Astrocyte (in vitro differentiated cells and primary cell): ENCODE results near the gene BANF2. TPM values are rescaled to one million over a fixed set of nuclear protein-coding genes. Genes with fewer than 3 reads are reported as not detected.
"Not testable (repeated sequence)": the region's sequence is repeated elsewhere in the genome, so short reads cannot be mapped to it uniquely, and the experiment has no call there.

ENCODE experiments used
- DNase-seq: peaks from one replicate; pipeline ENCODE4 v3.0.0-alpha.2; 2010; ENCODE audit warnings: low read depth
- FAIRE-seq: peaks from 2 replicates; lab custom pipeline; 2011; peaks lifted over from hg19 to GRCh38; lab: Jason Lieb, UNC
- H2AFZ ChIP-seq: 2 replicates; pipeline ENCODE4 v1.6.0; 2012; ENCODE audit warnings: low read depth, low read length, inconsistent platforms
- H3K27ac ChIP-seq: 2 replicates; pipeline ENCODE4 v1.5.1; 2011; ENCODE audit warnings: low read depth, low read length, inconsistent platforms
- H3K27me3 ChIP-seq: 2 replicates; pipeline ENCODE4 v1.6.0; 2011; ENCODE audit warnings: low read length, inconsistent platforms; ENCODE audit not compliant: insufficient read depth
- H3K36me3 ChIP-seq: 2 replicates; pipeline ENCODE4 v1.5.1; 2011; ENCODE audit warnings: low read length, inconsistent platforms; ENCODE audit not compliant: insufficient read depth
- H3K4me1 ChIP-seq: 2 replicates; pipeline ENCODE4 v1.5.1; 2011; ENCODE audit warnings: low read length, inconsistent platforms; ENCODE audit not compliant: insufficient read depth
- H3K4me2 ChIP-seq: 2 replicates; pipeline ENCODE4 v1.6.0; 2012; ENCODE audit warnings: low read length, inconsistent platforms
- H3K4me3 ChIP-seq: 2 replicates; pipeline ENCODE4 v1.5.1; 2011; ENCODE audit warnings: low read depth, mild to moderate bottlenecking, low read length, inconsistent platforms; ENCODE audit not compliant: insufficient read depth
- H3K79me2 ChIP-seq: 2 replicates; pipeline ENCODE4 v1.6.0; 2012; ENCODE audit warnings: mild to moderate bottlenecking, low read length, inconsistent platforms; ENCODE audit not compliant: insufficient read depth
- H3K9ac ChIP-seq: 2 replicates; pipeline ENCODE4 v1.6.0; 2012; ENCODE audit warnings: mild to moderate bottlenecking, low read length, inconsistent platforms
- H3K9me3 ChIP-seq: 2 replicates; pipeline ENCODE4 v1.5.1; 2012; ENCODE audit warnings: low read depth, mild to moderate bottlenecking, low read length, inconsistent platforms; ENCODE audit not compliant: insufficient read depth
- H4K20me1 ChIP-seq: 2 replicates; pipeline ENCODE4 v1.6.0; 2012; ENCODE audit warnings: low read length, inconsistent platforms; ENCODE audit not compliant: insufficient read depth
- H3K27ac Mint-ChIP-seq: one replicate; pipeline ENCODE4 v1.8.0; 2021; ENCODE audit warnings: mild to moderate bottlenecking, mixed read lengths; ENCODE audit not compliant: unreplicated experiment
- H3K27me3 Mint-ChIP-seq: one replicate; pipeline ENCODE4 v1.8.0; 2021; ENCODE audit warnings: low read depth, mixed read lengths; ENCODE audit not compliant: unreplicated experiment
- H3K36me3 Mint-ChIP-seq: one replicate; pipeline ENCODE4 v1.8.0; 2021; ENCODE audit warnings: low read depth, mixed read lengths; ENCODE audit not compliant: unreplicated experiment
- H3K4me1 Mint-ChIP-seq: one replicate; pipeline ENCODE4 v1.8.0; 2021; ENCODE audit warnings: low read depth, mixed read lengths; ENCODE audit not compliant: unreplicated experiment
- H3K4me3 Mint-ChIP-seq: one replicate; pipeline ENCODE4 v1.8.0; 2021; ENCODE audit warnings: mild to moderate bottlenecking, moderate library complexity, mixed read lengths; ENCODE audit not compliant: unreplicated experiment
- H3K9me3 Mint-ChIP-seq: one replicate; pipeline ENCODE4 v1.8.0; 2021; ENCODE audit warnings: mild to moderate bottlenecking, mixed read lengths; ENCODE audit not compliant: unreplicated experiment
- CTCF ChIP-seq: IDR thresholded peaks from 2 replicates; pipeline ENCODE4 v1.5.1; 2011; ENCODE audit warnings: low read depth, mild to moderate bottlenecking, inconsistent platforms, low read length, moderate library complexity; ENCODE audit not compliant: insufficient read depth
- EZH2 ChIP-seq: IDR thresholded peaks from 2 replicates; pipeline ENCODE4 v1.6.1; 2012; ENCODE audit warnings: mild to moderate bottlenecking, low read length, inconsistent platforms; ENCODE audit not compliant: insufficient read depth
- total RNA-seq: library from RNA; stranded (reverse); gene quantifications from 2 replicates; pipeline ENCODE4 v1.2.1, GENCODE V29; 2021

The BANF2 gene
- total RNA-seq, 1 donor from 2014 or later, result not detected

- no peak overlapping the region for H3K27ac Mint-ChIP-seq
Measured at GRCh38 chr20:17775600-17775999, 75.8 kb downstream of the BANF2 start.

GRCh38 chr20:17776551-17776950 lies 76.8 kb downstream of the BANF2 start:
- Histone ChIP-seq H3K79me2 (no peaks in the 10 kb centered on the region), H3K36me3 (no peaks in the 10 kb centered on the region), H4K20me1 (no peaks in the 10 kb centered on the region), H3K27me3 (no peaks in the 10 kb centered on the region), H3K4me2 (no peak overlapping the region), H3K9ac (no peak overlapping the region), H3K4me1 (peaks cover under 1% of the 10 kb centered on the region), H3K27ac (no peak overlapping the region), H3K4me3 (no peak overlapping the region), H2AFZ (no peak overlapping the region), H3K9me3 (no peaks in the 10 kb centered on the region)
- H3K36me3 Mint-ChIP-seq, result no peaks in the 10 kb centered on the region
- H3K9me3 Mint-ChIP-seq, result peaks cover 9% of the 10 kb centered on the region
- H3K4me1 Mint-ChIP-seq, result no peaks in the 10 kb centered on the region
- no peak overlapping the region for H3K27ac Mint-ChIP-seq
- FAIRE-seq (no peak), DNase-seq (no peak)
- H3K27me3 Mint-ChIP-seq, result peaks cover 7% of the 10 kb centered on the region
- no peak for TF ChIP-seq EZH2
- no peak for TF ChIP-seq CTCF
- no peak overlapping the region for H3K4me3 Mint-ChIP-seq

More at GRCh38 chr20:17775600-17775999, 75.8 kb downstream of the BANF2 start:
- Mint-ChIP-seq H3K27me3 (peaks cover 12% of the 10 kb centered on the region), H3K4me1 (peaks cover 3% of the 10 kb centered on the region), H3K4me3 (no peak overlapping the region), H3K9me3 (peaks cover 9% of the 10 kb centered on the region), H3K36me3 (no peaks in the 10 kb centered on the region)
- Histone ChIP-seq H3K36me3 (no peaks in the 10 kb centered on the region), H3K79me2 (no peaks in the 10 kb centered on the region), H3K27ac (no peak overlapping the region), H3K4me2 (no peak overlapping the region), H3K4me3 (no peak overlapping the region), H3K4me1 (peaks cover 4% of the 10 kb centered on the region), H3K9ac (no peak overlapping the region), H2AFZ (no peak overlapping the region), H3K27me3 (no peaks in the 10 kb centered on the region), H3K9me3 (no peaks in the 10 kb centered on the region), H4K20me1 (no peaks in the 10 kb centered on the region)
- no peak for TF ChIP-seq CTCF
- TF ChIP-seq EZH2, result no peak
- DNase-seq, result no peak
- no peak for FAIRE-seq

GRCh38 chr20:17779011-17779410 lies 79.2 kb downstream of the BANF2 start:
- H3K27me3 Mint-ChIP-seq, H3K9me3 ChIP-seq, H3K36me3 ChIP-seq, H4K20me1 ChIP-seq, DNase-seq, H2AFZ ChIP-seq, H3K9ac ChIP-seq, H3K27me3 ChIP-seq, H3K27ac ChIP-seq, H3K4me1 Mint-ChIP-seq, H3K4me1 ChIP-seq, H3K4me3 Mint-ChIP-seq, H3K4me2 ChIP-seq, H3K4me3 ChIP-seq, H3K36me3 Mint-ChIP-seq, FAIRE-seq, H3K27ac Mint-ChIP-seq, H3K79me2 ChIP-seq: not testable (repeated sequence)
- peaks cover 10% of the 10 kb centered on the region for H3K9me3 Mint-ChIP-seq
